K562 (cell line): Measurements from ENCODE around the gene CEP131. TPM values are rescaled to one million over a fixed set of nuclear protein-coding genes. Genes with fewer than 3 reads are reported as not detected.

Experiments used
- ATAC-seq: fragments of 200-7000 bp; cut with Tn5 transposase; 3 replicates; pipeline ENCODE4 v1.9.1; 2020; ENCODE audit warnings: moderate library complexity
- BruUV-seq: library from RNA; stranded (reverse); fragments of 400-500 nt; replicated peaks from 2 replicates; lab custom pipeline; 2021; lab: Mats Ljungman, UMichigan
- CTCF ChIA-PET: fragments of 300-600 bp; formaldehyde crosslinking; extraction: SDS; loops from one replicate; lab custom pipeline; 2021; ENCODE audit warnings: low intra/inter-chr PET ratio; lab: Yijun Ruan, JAX
- POLR2A ChIA-PET: fragments of 300-600, 350-650 bp; sonication (Branson Sonifier 250); formaldehyde crosslinking; extraction: SDS; loops from one replicate; lab custom pipeline; 2021; ENCODE audit warnings: antibody characterized with exemption, inconsistent platforms; lab: Yijun Ruan, JAX
- DNase-seq, 4 experiments: peaks; one replicate each; pipeline versions ENCODE4 v3.0.0 to v3.0.0-alpha.2; 2011 to 2018; ENCODE audit warnings: low spot score in 3 of 4, mixed read lengths in 3 of 4; ENCODE audit errors: extremely low read depth in 1 of 4
- FAIRE-seq: peaks from 2 replicates; lab custom pipeline; 2011; peaks lifted over from hg19 to GRCh38; lab: Jason Lieb, UNC
- H2AFZ ChIP-seq: 2 replicates; pipeline ENCODE4 v1.6.0; 2011; ENCODE audit warnings: low read depth, low read length, control low read depth, inconsistent platforms
- H3K27ac ChIP-seq: fragments of 200-600 bp; 3 replicates; pipeline ENCODE4 v1.8.0; 2011; ENCODE audit warnings: low read depth, mild to moderate bottlenecking, control low read depth, inconsistent platforms, low read length, moderate library complexity, mixed read lengths; ENCODE audit errors: extremely low read depth
- H3K27me3 ChIP-seq, 2 experiments: fragments of 300-600 bp in 1 of 2; 2 replicates in 1 of 2; 3 replicates in 1 of 2; pipeline versions ENCODE4 v1.6.0 to v1.8.0; 2011; ENCODE audit warnings: inconsistent platforms in 2 of 2, low read length in 2 of 2, mild to moderate bottlenecking in 1 of 2, mixed read lengths in 1 of 2, moderate library complexity in 1 of 2; ENCODE audit not compliant: control insufficient read depth in 2 of 2, insufficient read depth in 2 of 2
- H3K36me3 ChIP-seq: fragments of 300-600 bp; 3 replicates; pipeline ENCODE4 v1.8.0; 2011; ENCODE audit warnings: mild to moderate bottlenecking, low read length, inconsistent platforms; ENCODE audit not compliant: control insufficient read depth, insufficient read depth
- H3K4me1 ChIP-seq, 2 experiments: fragments of 200-600 bp in 1 of 2; replicated peaks in 1 of 2; 2 replicates in 1 of 2; 3 replicates in 1 of 2; pipeline versions ENCODE4 v1.5.1 to v1.8.0; 2011; ENCODE audit warnings: inconsistent platforms in 2 of 2, low read length in 2 of 2, mild to moderate bottlenecking in 1 of 2, mixed read lengths in 1 of 2, moderate library complexity in 1 of 2; ENCODE audit not compliant: control insufficient read depth in 2 of 2, insufficient read depth in 2 of 2
- H3K4me2 ChIP-seq: 2 replicates; pipeline ENCODE4 v1.6.1; 2011; ENCODE audit warnings: low read length, control low read depth, inconsistent platforms, mixed read lengths; ENCODE audit not compliant: insufficient read depth
- H3K4me3 ChIP-seq: fragments of 200-600 bp; sonication (generic), shearing (Covaris generic); 2 replicates; pipeline ENCODE4 v1.5.1; 2016; ENCODE audit warnings: control low read depth, inconsistent platforms
- H3K79me2 ChIP-seq: fragments of 200-600 bp; 3 replicates; pipeline ENCODE4 v1.8.0; 2011; ENCODE audit warnings: low read length, inconsistent platforms; ENCODE audit not compliant: control insufficient read depth, insufficient read depth
- H3K9ac ChIP-seq, 2 experiments: 2 replicates each; pipeline versions ENCODE4 v1.6.0 to v1.6.1; 2011; ENCODE audit warnings: low read depth in 2 of 2, low read length in 2 of 2, control low read depth in 1 of 2, inconsistent platforms in 1 of 2, mild to moderate bottlenecking in 1 of 2, mixed read lengths in 1 of 2; ENCODE audit not compliant: insufficient read depth in 1 of 2
- H3K9me1 ChIP-seq: one replicate; pipeline ENCODE4 v1.6.0; 2011; ENCODE audit warnings: inconsistent platforms, mild to moderate bottlenecking, low read length, moderate library complexity; ENCODE audit not compliant: control insufficient read depth, insufficient read depth
- H3K9me3 ChIP-seq: replicated peaks from 2 replicates; pipeline ENCODE4 v1.5.1; 2011; ENCODE audit warnings: low read depth, low read length, inconsistent platforms; ENCODE audit not compliant: control insufficient read depth, insufficient read depth
- H4K20me1 ChIP-seq: replicated peaks from 2 replicates; pipeline ENCODE4 v1.6.1; 2011; ENCODE audit warnings: low read length, inconsistent platforms, mixed read lengths; ENCODE audit not compliant: control insufficient read depth, insufficient read depth
- CTCF ChIP-seq, 3 experiments: IDR thresholded peaks in 2 of 3; conservative IDR thresholded peaks in 1 of 3; 2 replicates each; pipeline ENCODE4 v1.5.1; 2011 to 2012; ENCODE audit warnings: low read length in 3 of 3, mild to moderate bottlenecking in 3 of 3, control low read depth in 2 of 3, improper control_type of control experiment in 1 of 3, inconsistent platforms in 1 of 3, low read depth in 1 of 3, mixed read lengths in 1 of 3, moderate library complexity in 1 of 3; ENCODE audit not compliant: insufficient read depth in 2 of 3
- FOXJ3 ChIP-seq: sonication (generic); formaldehyde crosslinking; IDR thresholded peaks from 2 replicates; pipeline ENCODE4 v1.4.0; 2020; ENCODE audit warnings: mild to moderate bottlenecking, missing genetic modification reagents
- FUS ChIP-seq: fragments of 200-400 bp; formaldehyde crosslinking; optimal IDR thresholded peaks from 2 replicates; pipeline ENCODE3; 2017; ENCODE audit warnings: low read depth, low read length
- MAX ChIP-seq: sonication (generic); formaldehyde crosslinking; IDR thresholded peaks from 2 replicates; pipeline ENCODE4 v1.9.0; 2022; ENCODE audit warnings: mild to moderate bottlenecking, missing genetic modification reagents
- MCM5 ChIP-seq: fragments of 450-650 bp; IDR thresholded peaks from 2 replicates; pipeline ENCODE4 v1.6.1; 2016; ENCODE audit warnings: low read depth
- NR4A1 ChIP-seq, 2 experiments: fragments of 250-450 bp in 1 of 2; fragments of 450-650 bp in 1 of 2; sonication (Bioruptor Pico) in 1 of 2; IDR thresholded peaks; 2 replicates each; pipeline versions ENCODE4 v1.4.0 to v1.6.1; 2016 to 2020; ENCODE audit warnings: mild to moderate bottlenecking in 2 of 2, missing compliant biosample characterization in 1 of 2, missing genetic modification characterization in 1 of 2, moderate library complexity in 1 of 2
- POLR3G ChIP-seq: IDR thresholded peaks from 2 replicates; pipeline ENCODE4 v1.6.1; 2011; ENCODE audit not compliant: insufficient read length, insufficient replicate concordance; ENCODE audit errors: extremely low read depth
- TOE1 ChIP-seq, 2 experiments: fragments of 450-650 bp in 1 of 2; sonication (generic) in 1 of 2; formaldehyde crosslinking in 1 of 2; IDR thresholded peaks; 2 replicates each; pipeline versions ENCODE4 v1.7.1 to v1.8.0; 2016 to 2022; ENCODE audit warnings: borderline replicate concordance in 2 of 2, mild to moderate bottlenecking in 2 of 2, antibody characterized with exemption in 1 of 2, inconsistent platforms in 1 of 2, low read depth in 1 of 2, missing genetic modification reagents in 1 of 2, moderate library complexity in 1 of 2
- XRCC5 ChIP-seq: fragments of 200-400 bp; formaldehyde crosslinking; IDR thresholded peaks from 2 replicates; pipeline ENCODE4 v1.6.1; 2017; ENCODE audit warnings: low read depth, mild to moderate bottlenecking, low read length
- ZNF407 ChIP-seq: fragments of 450-650 bp; IDR thresholded peaks from 2 replicates; pipeline ENCODE4 v1.6.1; 2016; ENCODE audit warnings: low read depth
- ZNF79 ChIP-seq: fragments of 250-450 bp; sonication (Bioruptor Pico); IDR thresholded peaks from 2 replicates; pipeline ENCODE4 v1.4.0; 2020; ENCODE audit warnings: low read depth, mild to moderate bottlenecking, moderate library complexity
- WGBS: fragments of 100-300 bp; shearing (Covaris generic); methylation state at CpG from one replicate; pipeline ENCODE4 v1.1.6; 2016; ENCODE audit warnings: low coverage, mixed read lengths; ENCODE audit not compliant: insufficient coverage; ENCODE audit errors: missing lambda C conversion rate; 5-methylcytosine and 5-hydroxymethylcytosine counted together
- in situ Hi-C: fragments of 300-500 bp; cut with MboI; formaldehyde crosslinking; loops from 4 replicates; pipeline ENCODE4 v1.15.0; 2018; ENCODE audit warnings: inconsistent platforms, mixed read lengths
- intact Hi-C: fragments of 100-400 bp; cut with micrococcal nuclease; formaldehyde crosslinking; loops from 2 replicates; pipeline ENCODE4 v1.14.2; 2022
- polyA plus RNA-seq, 8 experiments: library from polyadenylated mRNA; depleted of rRNA in 4 of 8; stranded (reverse) in 5 of 8; unstranded in 3 of 8; fragments of >200 nt; fragmentation: Nextera tagmentation in 2 of 8; fragmentation: Illumina TruSeq in 1 of 8; extraction: Ambion mirVana in 2 of 8; extraction: Trizol in 1 of 8; gene quantifications; 2 replicates each; pipeline versions ENCODE4 v1.2.1 to v1.2.3, GENCODE V29; 2011 to 2014; ENCODE audit warnings: inconsistent platforms in 1 of 8, missing spikeins in 1 of 8
- total RNA-seq, 7 experiments: library from RNA; depleted of rRNA in 6 of 7; stranded (reverse); fragments of >200 nt in 6 of 7; fragmentation: Illumina TruSeq in 2 of 7; extraction: Trizol in 2 of 7; gene quantifications; 2 replicates each; pipeline versions ENCODE4 v1.2.1 to v1.2.3, GENCODE V29; 2011 to 2021; ENCODE audit warnings: low replicate concordance in 1 of 7

Gene CEP131
- total and polyA plus RNA-seq, 9 of the 15 experiments (the other 6 are each of a cell fraction or from before 2014, with no cell fraction given): 0.24 to 21.2 (median 2.3) TPM

GRCh38 chr17:81176666-81177065, 46.1 kb downstream of the CEP131 start:
- no peak for DNase-seq
- peaks cover 0 to 35% of the 10 kb centered on the region in 2 experiments; a peak in 3 of 5 replicates for H3K4me1 ChIP-seq
- peaks cover 16 to 66% of the 10 kb centered on the region in 2 experiments for H3K27me3 ChIP-seq
- no peak overlapping the region for H2AFZ ChIP-seq
- no peaks in the 10 kb centered on the region for H3K79me2 ChIP-seq
- CTCF ChIA-PET: no interaction called here
- no peaks in the 10 kb centered on the region for H3K36me3 ChIP-seq
- WGBS: 22% methylated on average over 7 of the region's 7 CpGs
- H3K27ac ChIP-seq: no peak overlapping the region
- no peaks in the 10 kb centered on the region; the same call in 1 of the 2 replicates for H3K9me3 ChIP-seq
- H3K4me3 ChIP-seq: no peak overlapping the region
- no peaks in the 10 kb centered on the region for H4K20me1 ChIP-seq
- intact Hi-C loops (no loop called here), in situ Hi-C loops (no loop called here)
- FAIRE-seq: no peak
- no TSS peak for BruUV-seq
- H3K4me2 ChIP-seq: no peak overlapping the region
- H3K9ac ChIP-seq: no peak overlapping the region
- POLR2A ChIA-PET: interaction anchor here (0.6 kb wide), 1 partner anchor 103 kb away, joined by 3 read pairs; no protein-coding TSS in a partner anchor
- no peak for ATAC-seq
- no peaks in the 10 kb centered on the region for H3K9me1 ChIP-seq
- TF ChIP-seq ZNF407 (no peak), CTCF (IDR thresholded peaks at IDR 0.05 in 2 of 3, conservative IDR thresholded peaks at IDR 0.05 in 1 of 3; ENCODE audit: insufficient read depth in 2 of 3, low read depth in 1 of 3, low read length in 3 of 3) (no peak), MAX (CRISPR knock-in tag) (no peak), FUS (no peak), POLR3G (no peak), FOXJ3 (CRISPR knock-in tag) (no peak), MCM5 (no peak), NR4A1 (CRISPR knock-in tag; IDR thresholded peaks at IDR 0.05) (no peak), NR4A1 (tag; IDR thresholded peaks at IDR 0.05) (no peak), XRCC5 (no peak), TOE1 (IDR thresholded peaks at IDR 0.05; ENCODE audit: borderline replicate concordance) (no peak), TOE1 (CRISPR knock-in tag; IDR thresholded peaks at IDR 0.05; ENCODE audit: borderline replicate concordance, low read depth) (no peak), ZNF79 (CRISPR knock-in tag) (no peak)
